ENCODE measurements around the gene NAV2.

- no peak for TF ChIP-seq MAX (IDR thresholded peaks at IDR 0.05)
- TF ChIP-seq CTCF (IDR thresholded peaks at IDR 0.05 in 2 of 3, conservative IDR thresholded peaks at IDR 0.05 in 1 of 3; ENCODE audit: borderline replicate concordance in 1 of 3, insufficient read depth in 1 of 3, low read depth in 2 of 3, low read length in 2 of 3) = no peak
- no peak for TF ChIP-seq ELF1 (IDR thresholded peaks at IDR 0.05; ENCODE audit: borderline replicate concordance, low read depth)
- TF ChIP-seq CBX3 (IDR thresholded peaks at IDR 0.05; ENCODE audit: low read depth) = no peak
- no peak for TF ChIP-seq EZH2phosphoT487 (IDR thresholded peaks at IDR 0.05; ENCODE audit: borderline replicate concordance)
- no peak for TF ChIP-seq RAD21 (IDR thresholded peaks at IDR 0.05; ENCODE audit: low read depth)
- no peak for TF ChIP-seq ZNF274 (IDR thresholded peaks at IDR 0.05; ENCODE audit: low read depth, low read length)
- TF ChIP-seq EZH2 (IDR thresholded peaks at IDR 0.05) = no peak
- no peak for TF ChIP-seq CEBPB (IDR thresholded peaks at IDR 0.05; ENCODE audit: low read depth)
These were observed 253.8 kb downstream of the NAV2 start for GRCh38 chr11:19966441-19966840.

All from HCT116 (cell line).